NB4 (cell line): ENCODE results near the gene EIF3D.

Source experiments
- DNase-seq: peaks from one replicate; pipeline ENCODE4 v3.0.0; 2010; ENCODE audit warnings: low read depth
- H3K4me3 ChIP-seq: one replicate; pipeline ENCODE4 v1.5.1; 2011; ENCODE audit warnings: mild to moderate bottlenecking, low read depth, low read length, moderate library complexity
- CTCF ChIP-seq: IDR thresholded peaks from one replicate; pipeline ENCODE4 v1.5.1; 2012; ENCODE audit warnings: low read depth, low read length
- MAX ChIP-seq: IDR thresholded peaks from 2 replicates; pipeline ENCODE4 v1.6.1; 2011; ENCODE audit warnings: low read depth, low read length
- MYC ChIP-seq: IDR thresholded peaks from 2 replicates; pipeline ENCODE4 v1.6.1; 2011; ENCODE audit warnings: low read depth, low read length
- POLR2A ChIP-seq: IDR thresholded peaks from 2 replicates; pipeline ENCODE4 v1.6.1; 2011; ENCODE audit warnings: mild to moderate bottlenecking; ENCODE audit not compliant: insufficient read length; ENCODE audit errors: extremely low read depth

EIF3D gene

GRCh38 chr22:36510384-36510783 is 18.6 kb downstream of the EIF3D start:
- no peak for TF ChIP-seq CTCF
- TF ChIP-seq MAX, result no peak
- no peak for TF ChIP-seq MYC
- no peak for TF ChIP-seq POLR2A
- peak; percentile 51 for DNase-seq
- no peak overlapping the region for H3K4me3 ChIP-seq

GRCh38 chr22:36507518-36508010 is 21.4 kb downstream of the EIF3D start:
- TF ChIP-seq POLR2A, result no peak
- no peak for TF ChIP-seq MYC
- TF ChIP-seq MAX, result no peak
- no peak for TF ChIP-seq CTCF
- DNase-seq, result no peak
- peak overlapping the region; percentile 63 for H3K4me3 ChIP-seq

GRCh38 chr22:36506637-36507517 is 22.1 kb downstream of the EIF3D start, which contains the start of gene FOXRED2:
Gene FOXRED2 (minus strand): TSS chr22:36507040. CDS start chr22:36506422, 618 bp downstream.
- TF ChIP-seq POLR2A, result peak; percentile 62
- TF ChIP-seq MYC, result peak; percentile 74
- peak; percentile 89 for TF ChIP-seq MAX
- TF ChIP-seq CTCF, result no peak
- peak; percentile 92 for DNase-seq
- H3K4me3 ChIP-seq, result peak within 1 kb of the TSS; percentile 63

GRCh38 chr22:36505998-36506635 is 22.8 kb downstream of the EIF3D start:
- TF ChIP-seq CTCF (no peak), POLR2A (no peak), MYC (no peak), MAX (no peak)
- no peak for DNase-seq

GRCh38 chr22:36497910-36498665 is 30.9 kb downstream of the EIF3D start:
- TF ChIP-seq MYC (no peak), POLR2A (no peak), MAX (no peak), CTCF (no peak)
- no peak for DNase-seq
- no peak overlapping the region for H3K4me3 ChIP-seq

More at GRCh38 chr22:36505998-36506635, 22.8 kb downstream of the EIF3D start:
- H3K4me3 ChIP-seq, result peak overlapping the region; percentile 61
